NCI-H1417 treated with DMSO at 0.1 percent for 48 hours (cell line): Measurements from ENCODE around the gene TBXAS1.

Experiments
- DNase-seq: peaks from one replicate; lab custom pipeline; 2025; lab: John Stamatoyannopoulos, UW

TBXAS1 gene

DNA sequence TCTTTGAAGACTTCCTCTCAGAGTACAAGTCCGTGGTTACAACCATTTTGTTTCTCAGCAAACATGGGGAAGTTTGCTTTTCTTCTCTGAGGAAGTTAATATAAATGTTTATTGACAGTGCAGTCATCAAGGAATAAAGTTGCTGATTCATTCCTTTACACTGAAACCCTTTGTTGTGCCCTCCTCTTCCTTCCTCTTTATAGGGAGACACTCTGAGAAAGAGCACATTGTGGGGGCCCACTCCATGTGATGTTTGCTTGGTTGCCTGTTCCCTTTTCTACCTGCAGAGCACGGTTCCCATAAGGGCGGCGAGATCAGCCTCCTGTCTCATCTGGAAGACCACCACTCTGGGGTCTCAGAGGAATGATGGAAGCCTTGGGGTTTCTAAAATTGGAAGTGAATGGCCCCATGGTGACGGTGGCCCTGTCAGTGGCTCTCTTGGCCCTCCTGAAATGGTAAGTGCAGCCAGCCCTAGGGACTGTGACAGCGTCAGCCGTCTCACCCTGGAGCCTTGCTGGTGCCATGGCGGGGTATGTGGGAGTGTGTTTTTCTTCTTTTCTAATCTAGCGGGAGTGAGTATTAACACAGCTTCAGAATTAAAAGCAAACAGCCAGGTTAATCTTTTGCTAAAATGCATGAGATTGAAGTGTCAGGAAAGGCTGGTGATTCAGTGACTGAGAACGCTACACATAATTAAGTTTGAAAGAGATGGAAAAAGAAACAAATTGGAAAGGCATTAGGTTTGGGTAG, at the start of gene TBXAS1:
TBXAS1 (plus strand) TSS at position 240 of the 750 bp plus-strand sequence; CDS start at position 367, 127 bp downstream.
- DNase-seq: no peak

DNA sequence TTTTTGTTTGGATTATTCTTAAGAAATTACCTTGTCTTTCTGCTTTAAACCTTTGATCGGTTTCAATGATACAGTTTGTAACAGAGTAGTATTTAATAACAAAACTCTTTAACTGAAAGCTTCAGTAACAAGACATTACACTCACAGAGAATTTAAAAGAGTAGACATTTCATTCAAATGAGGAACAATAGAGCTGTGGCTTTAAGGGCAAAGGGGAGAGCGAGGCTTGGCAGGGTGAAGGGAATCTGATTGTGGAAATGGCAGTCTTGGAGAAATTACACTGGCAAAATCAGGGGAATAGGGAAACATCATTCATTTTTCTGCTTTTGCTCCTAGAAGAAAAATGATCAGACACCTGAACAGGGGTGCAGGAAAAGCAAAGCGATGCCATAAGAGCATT, 46.1 kb upstream of the TBXAS1 start:
- DNase-seq: no peak

DNA sequence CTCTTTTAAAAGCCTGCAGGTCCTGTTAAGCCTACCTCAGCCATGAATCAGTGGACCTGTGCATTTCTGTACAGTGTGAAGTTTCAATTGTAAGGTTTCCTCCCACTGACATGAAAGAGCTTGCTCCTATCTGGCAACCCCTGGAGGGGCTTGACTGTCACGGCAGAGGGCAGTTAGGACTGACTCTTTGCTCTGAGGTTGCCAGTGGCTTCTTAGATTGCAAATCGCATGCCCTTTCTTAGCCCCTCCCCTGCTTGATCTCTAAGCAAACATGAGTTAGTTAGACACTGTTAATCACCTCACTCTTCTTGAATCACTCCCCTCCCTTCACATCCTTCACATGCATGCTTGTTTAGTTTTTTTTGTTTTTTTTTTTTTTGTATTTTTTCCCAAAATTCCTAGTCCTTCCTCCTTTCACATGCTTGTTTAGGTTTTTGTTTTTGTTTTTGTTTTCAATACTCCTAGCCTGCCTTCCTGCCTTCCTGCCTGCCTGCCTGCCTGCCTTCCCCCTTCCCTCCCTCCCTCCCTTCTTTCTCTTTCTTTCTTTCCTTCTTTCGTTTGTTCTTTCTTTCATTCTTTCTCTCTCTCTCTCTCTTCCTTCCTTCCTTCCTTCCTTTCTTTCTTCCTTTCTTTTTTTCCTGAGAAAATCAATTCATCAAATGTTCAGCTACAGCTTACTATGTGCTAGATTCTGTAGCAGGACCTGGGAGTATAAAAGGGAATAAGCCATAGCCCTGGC, 45.2 kb upstream of the TBXAS1 start:
- no peak for DNase-seq

DNA sequence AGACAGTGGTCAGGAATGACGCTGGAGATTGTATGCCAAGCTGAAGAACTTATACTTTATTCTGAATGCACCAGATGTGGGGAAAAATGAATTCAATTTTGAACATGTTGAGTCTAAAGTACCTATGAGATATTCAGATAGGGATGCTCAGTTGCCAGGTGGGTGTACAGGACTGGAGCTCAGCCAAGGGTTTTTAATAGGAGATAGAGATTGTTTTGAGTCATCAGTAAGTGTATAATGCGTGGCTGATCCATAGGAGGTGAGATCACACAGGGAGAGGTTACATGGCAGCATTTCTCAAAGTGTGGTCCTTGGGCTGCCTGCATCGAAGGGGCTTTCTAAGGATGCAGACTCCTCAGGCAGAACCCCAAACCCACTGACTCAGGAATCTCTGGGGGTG, 44.4 kb upstream of the TBXAS1 start:
- DNase-seq: no peak

DNA sequence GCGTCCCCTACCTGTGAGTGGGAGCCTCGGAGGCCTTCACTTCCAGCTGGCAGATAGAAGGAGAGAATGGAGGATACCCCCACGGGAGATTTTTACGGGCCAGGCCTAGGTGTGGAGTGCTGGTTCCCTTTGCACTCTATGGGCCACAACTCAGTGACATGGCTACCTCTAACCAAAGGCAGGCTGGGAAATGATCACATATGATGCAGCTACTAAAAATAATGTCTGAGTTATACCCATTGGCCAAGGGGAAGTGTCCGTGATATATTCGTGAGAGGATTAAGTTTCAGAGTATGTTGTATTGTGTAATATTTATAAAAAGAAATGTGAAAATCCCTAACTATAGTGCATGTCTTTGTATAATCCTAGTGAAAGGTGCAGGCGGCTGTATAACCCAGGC, 37.7 kb upstream of the TBXAS1 start:
- no peak for DNase-seq

DNA sequence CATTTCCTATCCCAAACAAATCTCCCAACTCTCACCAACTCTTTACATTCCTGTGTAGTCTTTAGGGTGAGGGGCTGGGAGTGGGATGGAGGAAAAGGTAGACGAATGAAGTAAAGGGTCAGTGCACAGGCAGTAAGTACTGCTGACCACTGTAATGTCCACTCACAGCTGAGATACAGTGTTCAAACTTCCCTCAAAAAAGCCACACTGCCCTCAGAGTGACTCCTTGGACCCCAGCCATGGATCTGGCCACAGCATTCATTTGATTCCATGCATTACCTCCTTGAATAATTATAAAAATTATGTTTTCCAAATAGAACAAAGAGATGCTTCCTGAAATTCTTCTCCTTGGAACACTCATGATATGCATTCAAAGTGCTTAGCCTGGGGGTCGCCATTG, 31.5 kb upstream of the TBXAS1 start:
- DNase-seq: no peak

DNA sequence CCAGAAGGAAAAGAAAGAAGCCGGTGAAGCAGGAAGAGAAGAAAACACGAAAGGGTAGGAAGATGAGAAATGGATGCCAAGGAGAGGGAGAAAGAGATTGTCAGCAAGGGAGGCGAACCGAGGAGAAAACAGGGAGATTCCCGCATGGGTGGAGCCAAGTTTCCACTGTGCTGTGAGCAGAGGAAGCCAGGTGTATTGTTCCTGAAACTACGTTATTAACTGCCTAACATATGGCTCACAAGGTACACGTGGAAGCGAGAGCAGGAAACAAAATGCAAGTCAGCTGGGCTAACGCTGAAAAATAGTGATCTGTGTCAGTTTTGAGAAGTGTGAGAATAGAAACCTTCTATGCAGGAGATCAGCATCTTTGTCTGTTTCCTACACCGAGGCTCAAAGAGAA, 30.8 kb upstream of the TBXAS1 start:
- no peak for DNase-seq

DNA sequence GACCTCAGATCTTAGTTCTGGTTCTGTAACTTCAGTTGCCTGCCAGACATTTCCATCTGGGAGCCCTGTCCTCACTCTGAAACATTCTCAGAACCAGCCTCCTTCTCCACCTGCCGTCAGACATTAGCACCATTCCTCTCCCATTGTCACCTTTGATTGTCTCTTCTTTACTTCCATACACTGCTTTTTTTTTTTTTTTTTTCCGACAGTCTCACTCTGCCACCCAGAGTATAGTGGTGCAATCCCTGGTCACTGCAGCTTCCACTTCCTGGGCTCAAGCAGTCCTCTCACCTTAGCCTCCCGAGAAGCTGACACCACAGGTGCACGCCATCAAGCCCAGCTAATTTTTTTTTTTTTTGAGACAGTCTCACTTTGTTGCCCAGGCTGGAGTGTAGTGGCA, 30.2 kb upstream of the TBXAS1 start:
- no peak for DNase-seq

DNA sequence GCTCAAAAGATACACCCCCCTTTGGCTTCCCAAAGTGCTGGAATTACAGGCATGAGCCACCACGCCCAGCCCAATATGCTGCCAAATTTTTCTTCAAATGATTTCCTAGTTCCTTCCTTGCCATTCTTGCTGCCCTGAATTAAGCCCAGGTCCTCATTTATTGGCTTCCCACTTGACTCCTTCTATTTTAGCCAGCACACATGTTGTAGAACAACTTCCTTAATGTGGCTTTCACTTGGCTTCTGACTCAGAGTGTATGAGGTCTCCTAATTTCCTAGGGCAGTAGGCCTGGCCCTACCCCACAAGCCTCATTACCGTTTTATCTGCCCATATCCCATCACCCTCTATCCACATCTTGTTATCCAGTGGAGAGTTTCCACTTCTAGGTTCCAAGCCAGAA, 29.5 kb upstream of the TBXAS1 start:
- DNase-seq: no peak

DNA sequence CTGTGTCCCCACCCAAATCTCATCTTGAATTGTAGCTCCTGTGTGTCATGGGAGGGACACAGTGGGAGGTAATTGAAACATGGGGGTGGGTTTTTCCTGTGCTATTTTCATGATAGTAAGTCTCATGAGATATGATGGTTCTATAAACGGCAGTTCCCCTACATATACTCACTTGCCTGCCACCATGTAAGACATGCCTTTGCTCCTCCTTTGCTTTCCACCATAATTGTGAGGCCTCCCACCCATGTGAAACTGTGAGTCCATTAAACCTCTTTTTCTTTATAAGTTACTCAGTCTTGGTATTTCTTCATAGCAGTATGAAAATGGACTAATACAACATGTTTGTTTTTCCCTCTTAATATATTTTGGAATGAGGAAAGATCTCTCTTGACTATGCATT, 24.5 kb upstream of the TBXAS1 start:
- no peak for DNase-seq

DNA sequence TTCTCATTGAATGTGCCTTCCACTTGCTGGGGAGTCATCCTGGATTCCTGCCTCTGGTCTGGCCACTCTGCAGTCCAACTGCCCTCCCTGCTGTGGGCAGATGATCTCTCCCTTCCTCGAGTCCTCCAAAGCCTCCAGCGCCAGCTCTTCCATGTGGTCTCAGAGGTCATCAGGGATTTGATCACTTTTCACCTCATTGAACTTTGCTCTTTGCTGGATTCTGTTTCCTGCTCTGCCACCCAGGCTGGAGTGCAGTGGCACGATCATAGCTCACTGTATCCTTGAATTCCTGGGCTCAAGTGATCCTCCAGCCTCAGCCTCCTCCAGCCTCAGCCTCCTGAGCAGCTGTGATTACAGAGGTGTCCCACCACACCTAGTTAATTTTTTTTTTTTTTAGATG, 22.1 kb upstream of the TBXAS1 start:
- DNase-seq: no peak

DNA sequence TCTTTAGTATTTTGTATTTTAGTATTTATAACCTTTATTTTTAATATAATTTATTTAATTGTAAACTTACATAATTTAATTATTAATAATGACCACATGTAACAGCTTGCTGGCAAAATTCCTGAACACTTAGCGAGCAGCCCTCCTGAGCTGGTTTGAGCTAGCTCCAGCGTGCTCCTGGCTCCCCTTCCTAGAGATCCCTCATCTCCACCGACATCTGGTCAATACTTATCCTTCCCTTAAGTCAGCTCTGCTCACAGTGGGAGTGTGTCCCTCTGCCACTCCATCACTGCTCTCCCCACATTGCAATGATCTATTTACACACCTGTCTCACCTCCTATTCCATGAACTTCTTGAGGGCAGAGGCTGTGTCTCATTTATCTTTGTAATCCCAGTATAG, 20.6 kb upstream of the TBXAS1 start:
- no peak for DNase-seq

DNA sequence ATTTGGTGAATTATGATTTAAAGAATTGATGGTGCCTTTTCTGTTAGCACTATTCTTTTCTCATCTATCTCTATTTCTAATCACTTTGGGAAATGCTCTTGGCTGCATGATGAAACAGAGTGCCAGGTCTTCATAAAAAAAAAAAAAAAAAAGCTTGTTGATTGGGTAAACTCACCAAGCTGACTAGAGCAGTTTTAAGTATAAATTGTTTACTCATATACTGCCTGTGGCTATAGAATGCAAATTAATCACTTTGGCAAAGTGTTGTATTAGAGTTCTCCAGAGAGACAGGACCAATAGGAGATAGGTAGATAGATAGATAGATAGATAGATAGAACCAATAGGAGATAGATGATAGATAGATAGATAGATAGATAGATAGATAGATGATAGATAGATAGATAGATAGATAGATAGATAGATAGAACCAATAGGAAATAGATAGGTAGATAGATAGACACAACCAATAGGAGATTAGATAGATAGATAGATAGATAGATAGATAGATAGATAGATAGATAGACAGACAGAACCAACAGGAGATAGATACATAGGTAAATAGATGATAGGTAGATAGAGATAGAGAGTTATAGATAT, 20.1 kb upstream of the TBXAS1 start:
- no peak for DNase-seq

DNA sequence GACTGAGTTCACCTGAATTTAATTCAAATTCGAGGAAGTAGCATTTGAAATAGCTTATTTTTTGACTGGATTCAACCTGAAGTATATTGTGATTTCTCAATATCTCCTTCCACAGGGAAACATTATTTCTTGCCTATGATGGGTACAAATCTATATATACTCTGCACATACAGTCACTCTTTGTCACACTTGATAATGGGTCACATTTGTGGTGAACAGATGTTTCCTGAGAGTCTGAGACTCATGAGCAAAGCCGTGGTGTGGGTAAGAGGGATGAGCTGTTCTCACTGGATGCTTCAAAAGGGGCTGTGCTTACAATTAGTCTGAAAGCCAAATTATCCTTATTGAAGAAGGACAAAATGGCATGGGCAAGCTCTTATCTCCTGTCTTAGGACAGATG, 18.0 kb upstream of the TBXAS1 start:
- DNase-seq: no peak

DNA sequence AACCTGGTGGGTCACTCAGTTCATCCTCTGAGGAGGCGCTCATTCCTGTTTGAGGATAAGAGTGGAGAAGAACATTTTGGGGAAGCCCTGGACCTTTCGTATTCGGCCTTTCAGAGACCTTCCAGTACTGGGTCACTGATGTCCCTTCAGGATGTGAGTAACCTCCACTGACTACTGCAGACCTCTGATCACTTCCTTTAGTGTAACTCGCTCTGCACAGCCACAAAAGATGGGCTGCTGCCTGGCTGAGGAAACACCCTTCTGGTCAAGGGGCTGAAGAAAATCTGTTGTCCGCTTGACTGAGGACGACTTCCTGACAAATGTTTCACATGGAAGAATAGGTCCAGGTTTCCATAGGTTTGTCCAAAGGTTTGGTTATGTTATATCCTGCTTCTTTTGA, 15.9 kb upstream of the TBXAS1 start:
- DNase-seq: no peak

DNA sequence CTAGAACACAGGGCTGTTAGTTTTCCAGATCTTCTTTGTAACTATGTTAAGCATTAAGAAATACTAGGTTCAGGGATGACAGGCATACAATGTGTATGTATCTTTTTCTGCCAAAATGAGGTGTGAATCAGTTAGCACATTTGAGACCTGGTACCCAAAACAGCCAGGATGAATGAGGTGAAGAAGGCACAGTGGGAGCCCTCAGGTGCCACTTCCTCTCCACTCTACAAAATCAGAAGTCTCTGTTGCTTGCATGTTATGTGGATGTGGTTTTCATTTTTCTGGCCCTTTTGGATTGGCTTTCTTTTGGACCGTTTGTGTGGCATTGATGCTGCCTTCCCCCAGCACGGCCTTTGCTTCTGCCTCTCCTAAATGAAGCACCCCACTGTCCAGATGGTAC, 15.4 kb upstream of the TBXAS1 start:
- DNase-seq: no peak

DNA sequence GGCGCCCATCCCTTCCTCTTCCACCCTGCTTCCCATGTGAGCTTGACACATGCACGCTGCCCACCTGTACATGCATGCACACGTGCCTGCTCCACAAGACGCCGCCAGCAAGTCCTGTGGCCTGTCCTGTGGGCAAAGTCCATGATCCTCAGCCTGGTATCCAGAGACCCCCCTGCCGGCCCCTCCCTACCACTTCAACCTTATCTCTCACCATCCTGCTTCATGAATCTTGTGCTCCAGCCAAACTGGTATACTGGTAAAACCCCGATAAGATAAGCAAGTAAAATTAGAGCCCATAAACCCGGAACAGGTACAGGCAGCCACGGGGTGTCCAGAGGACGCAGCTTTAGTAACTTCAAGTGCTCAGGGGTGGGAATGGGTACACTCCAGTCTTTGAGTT, 11.8 kb upstream of the TBXAS1 start:
- no peak for DNase-seq

DNA sequence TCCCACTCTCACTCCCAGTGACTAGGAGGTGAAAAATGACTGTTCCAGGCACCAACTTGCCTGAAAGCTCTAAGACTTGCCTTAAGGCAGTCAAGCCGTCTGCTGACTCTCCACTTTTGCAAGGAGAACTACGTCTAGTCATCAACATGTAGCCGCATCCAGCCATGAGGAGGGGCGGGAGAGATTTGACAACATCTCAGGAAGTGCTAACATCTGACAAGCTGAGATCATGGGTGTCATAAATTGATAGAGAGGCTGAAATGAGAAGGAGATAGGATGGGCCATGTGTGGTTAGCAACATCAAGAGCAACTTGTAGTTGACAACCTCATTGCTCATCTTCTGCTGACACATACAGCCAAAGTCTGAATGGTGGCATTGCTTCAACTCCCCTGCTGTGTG, 9.0 kb upstream of the TBXAS1 start:
- no peak for DNase-seq

DNA sequence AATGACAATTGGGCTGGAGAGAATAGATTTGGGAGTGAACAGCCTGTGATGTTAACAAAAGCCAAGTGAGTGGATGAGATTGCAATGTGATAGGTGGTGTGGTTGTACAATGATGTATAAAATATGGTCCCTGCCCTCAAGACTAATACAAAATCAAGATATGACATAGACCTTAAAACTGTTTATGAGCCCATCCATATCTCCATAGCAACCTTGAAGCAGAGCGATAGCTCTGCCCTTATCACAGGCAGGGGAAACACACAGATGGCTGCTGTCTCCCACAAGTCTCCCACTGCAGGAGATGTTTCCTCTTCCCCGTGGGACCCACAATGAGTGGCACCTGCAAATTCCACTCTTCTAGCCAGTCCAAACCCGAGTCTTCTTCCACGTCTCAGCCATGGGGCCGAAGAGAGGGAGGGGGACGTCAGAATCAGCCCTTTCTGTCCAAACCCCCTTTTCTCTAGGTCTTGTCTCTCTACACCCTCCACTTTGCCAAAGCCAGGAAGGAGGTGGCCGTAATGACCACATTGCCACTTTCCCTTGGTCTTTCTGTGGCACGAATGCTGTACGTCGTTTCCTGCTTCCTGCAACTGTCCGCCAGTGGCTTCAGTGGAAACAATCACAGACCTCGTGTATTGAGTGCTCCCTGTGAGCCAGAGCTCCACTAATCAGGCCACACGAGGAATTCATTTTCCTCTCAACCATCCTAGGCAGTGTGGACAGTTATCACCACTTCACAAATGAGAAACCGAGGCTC, 7.5 kb upstream of the TBXAS1 start:
- DNase-seq: no peak

DNA sequence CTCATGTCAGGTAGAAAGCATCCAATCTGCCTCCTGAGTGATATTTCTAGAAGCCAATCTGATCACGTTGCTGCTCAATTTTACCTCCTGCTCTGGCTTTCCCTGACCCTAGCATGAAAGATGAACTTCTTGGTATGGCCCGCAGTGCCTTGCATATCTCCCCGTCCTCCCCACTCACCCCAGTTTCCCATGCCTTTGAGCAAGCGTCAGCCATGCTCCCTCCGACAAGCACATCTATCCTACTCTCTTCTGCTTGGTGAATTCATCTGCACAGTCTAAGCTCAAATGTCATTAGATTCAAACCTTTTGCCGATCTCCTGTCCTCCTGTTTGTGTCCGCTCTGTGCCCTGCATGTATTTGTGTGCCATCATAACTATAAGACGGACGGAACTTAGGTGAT, 6.2 kb upstream of the TBXAS1 start:
- DNase-seq: no peak

DNA sequence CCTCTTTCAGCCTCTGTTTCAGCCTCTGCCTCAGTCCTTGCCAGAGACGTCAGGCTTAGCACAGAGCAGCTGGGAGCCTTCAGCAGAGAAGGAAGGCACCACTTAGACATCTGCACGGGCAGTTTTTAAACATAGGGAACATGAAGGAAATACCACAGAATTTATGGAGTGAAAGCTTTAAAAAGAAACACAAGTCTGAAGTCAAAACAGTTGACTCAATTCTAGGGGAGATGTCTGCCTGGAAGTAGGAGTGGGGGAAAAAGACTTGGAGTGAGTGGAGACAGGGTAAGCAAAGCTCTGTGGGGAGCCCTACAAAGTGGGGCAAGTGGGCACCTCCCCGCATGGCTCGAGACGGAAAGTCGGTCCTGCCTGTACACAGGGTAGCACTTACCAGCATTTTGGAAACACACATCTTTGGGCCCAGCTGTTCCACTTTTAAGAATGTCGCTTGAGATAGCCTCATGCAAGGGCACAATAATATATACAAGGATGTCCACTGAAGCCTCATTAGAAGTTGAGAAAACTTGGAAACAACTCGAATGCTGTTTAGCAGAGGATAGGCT, 5.0 kb upstream of the TBXAS1 start:
- DNase-seq: no peak

DNA sequence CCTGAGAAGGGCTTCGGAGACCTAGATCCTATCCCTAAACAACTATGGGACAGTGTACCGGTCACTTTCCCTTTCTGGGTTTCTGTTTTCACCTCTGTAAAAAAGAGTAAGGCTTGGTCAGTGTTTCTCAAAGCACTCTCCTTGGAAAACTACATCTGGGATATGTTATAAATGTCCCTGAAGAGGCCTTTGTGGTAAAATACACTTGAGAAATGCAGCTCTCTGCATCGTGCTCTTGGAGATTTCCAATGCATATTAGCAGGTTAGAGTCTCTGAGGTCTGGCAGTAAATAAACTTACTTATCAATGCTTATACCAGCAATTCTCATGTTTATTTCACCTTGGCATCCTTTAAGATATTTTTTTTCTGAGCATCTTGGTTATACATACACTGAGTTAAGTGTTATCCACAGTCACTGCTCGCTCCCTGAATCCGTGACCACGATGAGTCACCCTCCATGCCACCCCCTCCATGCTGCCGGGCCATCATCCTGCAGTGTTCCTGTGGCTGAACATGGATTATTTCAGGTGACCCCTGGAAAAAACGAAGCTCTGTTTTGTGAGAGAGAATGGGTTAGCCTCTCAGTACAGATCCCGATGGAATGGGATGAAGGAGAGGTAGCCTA, 3.3 kb upstream of the TBXAS1 start:
- DNase-seq: no peak
